ENCODE results near the gene PCNX1. TPM values are rescaled to one million over a fixed set of nuclear protein-coding genes. Genes with fewer than 3 reads are reported as not detected.
"Not testable (repeated sequence)": the region's sequence is repeated elsewhere in the genome, so short reads cannot be mapped to it uniquely, and the experiment has no call there.

Gene PCNX1
- total RNA-seq, 2 experiments from 2014 or later = 31.0 to 37.4 TPM

DNA sequence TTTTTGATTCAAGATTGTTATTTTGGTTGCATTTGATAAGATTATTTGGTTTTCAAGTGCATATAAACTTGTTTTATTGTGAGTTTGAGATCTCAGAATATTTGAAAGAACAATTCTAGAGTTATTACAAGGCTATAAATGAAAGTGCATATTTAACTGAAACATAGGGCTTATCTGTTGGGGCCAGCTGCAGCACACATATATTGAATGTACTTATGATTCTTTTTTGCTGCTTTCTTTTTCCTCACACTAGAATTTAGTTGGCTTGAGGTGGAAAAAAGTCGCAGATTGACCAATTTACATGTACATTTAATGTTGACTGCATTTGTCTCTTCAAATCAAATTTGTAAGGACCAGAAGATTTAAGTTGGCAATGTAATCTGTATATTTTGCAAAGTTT is 88.0 kb downstream of the PCNX1 start:
- no peak overlapping the region for H3K4me3 Mint-ChIP-seq
- peaks cover 21% of the 10 kb centered on the region for H3K36me3 Mint-ChIP-seq
- peaks cover 2% of the 10 kb centered on the region for H3K9me3 Mint-ChIP-seq
- no peak for DNase-seq
- no peak overlapping the region for H3K27ac Mint-ChIP-seq
- H3K27me3 Mint-ChIP-seq = no peaks in the 10 kb centered on the region
- peaks cover 42% of the 10 kb centered on the region for H3K4me1 Mint-ChIP-seq

- H3K4me1 Mint-ChIP-seq = peaks cover 43% of the 10 kb centered on the region
- H3K36me3 Mint-ChIP-seq = peaks cover 21% of the 10 kb centered on the region
- no peaks in the 10 kb centered on the region for H3K27me3 Mint-ChIP-seq
- no peak overlapping the region for H3K4me3 Mint-ChIP-seq
- DNase-seq = no peak
- H3K9me3 Mint-ChIP-seq = peaks cover 2% of the 10 kb centered on the region
- H3K27ac Mint-ChIP-seq = peak overlapping the region; percentile 5
Measured at GRCh38 chr14:70995671-70996070, 88.4 kb downstream of the PCNX1 start.

DNA sequence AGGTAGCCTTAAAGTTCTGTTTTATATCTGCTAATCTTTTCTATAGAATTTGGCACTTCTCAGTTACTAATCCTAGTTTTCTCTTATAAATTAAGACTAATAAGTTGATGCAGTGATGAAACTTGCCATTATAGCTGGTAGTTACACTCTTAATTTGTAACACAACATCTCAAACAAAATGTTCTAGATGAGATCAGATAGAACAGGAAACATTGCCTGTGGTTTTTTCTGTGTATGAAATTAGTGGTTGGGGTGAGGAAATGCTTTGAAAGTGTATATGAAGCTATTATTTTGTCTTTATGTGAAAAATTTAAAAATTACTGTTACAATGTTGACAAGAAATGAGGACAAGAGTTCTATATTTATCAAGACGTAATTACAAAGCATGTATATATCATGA is 91.9 kb downstream of the PCNX1 start:
- no peaks in the 10 kb centered on the region for H3K27me3 Mint-ChIP-seq
- H3K9me3 Mint-ChIP-seq = peaks cover 5% of the 10 kb centered on the region
- H3K36me3 Mint-ChIP-seq = peaks cover 37% of the 10 kb centered on the region
- H3K27ac Mint-ChIP-seq = peak overlapping the region; percentile 83
- no peak for DNase-seq
- H3K4me3 Mint-ChIP-seq = peak overlapping the region; percentile 7
- peaks cover 66% of the 10 kb centered on the region for H3K4me1 Mint-ChIP-seq

- no peak for DNase-seq
- Mint-ChIP-seq H3K36me3 (peaks cover 44% of the 10 kb centered on the region), H3K27ac (peak overlapping the region; percentile 83), H3K4me3 (no peak overlapping the region), H3K4me1 (peaks cover 74% of the 10 kb centered on the region), H3K27me3 (no peaks in the 10 kb centered on the region), H3K9me3 (peaks cover 5% of the 10 kb centered on the region)
Measured at GRCh38 chr14:71000091-71000490, 92.8 kb downstream of the PCNX1 start.

DNA sequence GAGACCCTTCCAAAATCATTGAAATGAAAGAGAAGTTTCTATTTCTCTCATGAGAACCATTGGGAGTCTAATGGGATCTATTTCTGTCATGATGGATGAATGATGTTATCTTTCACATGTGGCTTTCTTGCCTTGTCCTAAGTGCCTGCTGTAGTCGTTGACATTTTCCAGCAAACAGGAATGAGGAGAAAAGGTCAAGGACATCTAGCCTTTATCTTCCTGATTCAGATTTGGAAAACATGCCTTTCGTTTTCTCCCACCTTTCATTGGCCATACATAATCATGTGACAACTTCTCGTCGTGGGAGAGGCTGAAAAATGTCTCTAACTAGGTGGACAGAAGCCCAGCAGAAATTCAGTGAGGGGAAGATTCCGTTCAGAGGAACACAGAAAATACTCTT is 94.5 kb downstream of the PCNX1 start:
- peaks cover 3% of the 10 kb centered on the region for H3K9me3 Mint-ChIP-seq
- no peak for DNase-seq
- H3K27me3 Mint-ChIP-seq = no peaks in the 10 kb centered on the region
- H3K27ac Mint-ChIP-seq = peak overlapping the region; percentile 66
- no peak overlapping the region for H3K4me3 Mint-ChIP-seq
- peaks cover 34% of the 10 kb centered on the region for H3K36me3 Mint-ChIP-seq
- peaks cover 72% of the 10 kb centered on the region for H3K4me1 Mint-ChIP-seq

DNA sequence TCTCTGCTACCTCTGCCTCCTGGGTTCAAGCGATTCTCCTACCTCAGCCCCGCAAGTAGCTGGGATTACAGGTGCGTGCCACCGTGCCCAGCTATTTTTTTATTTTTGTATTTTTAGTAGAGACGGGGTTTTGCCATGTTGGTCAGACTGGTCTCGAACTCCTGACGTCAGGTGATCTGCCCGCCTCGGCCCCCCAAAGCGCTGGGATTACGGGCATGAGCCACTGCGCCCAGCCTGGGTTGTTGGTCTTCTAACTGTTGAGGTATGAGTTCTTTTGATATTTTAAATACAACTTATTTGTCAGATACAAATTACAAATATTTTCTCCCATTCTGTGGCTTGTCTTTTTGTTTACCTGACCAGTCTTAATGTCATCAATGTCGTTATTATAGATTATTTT is 95.9 kb downstream of the PCNX1 start:
- peaks cover 3% of the 10 kb centered on the region for H3K9me3 Mint-ChIP-seq
- peaks cover 32% of the 10 kb centered on the region for H3K36me3 Mint-ChIP-seq
- peak overlapping the region; percentile 56 for H3K27ac Mint-ChIP-seq
- DNase-seq = no peak
- no peaks in the 10 kb centered on the region for H3K27me3 Mint-ChIP-seq
- H3K4me3 Mint-ChIP-seq = no peak overlapping the region
- H3K4me1 Mint-ChIP-seq = peaks cover 67% of the 10 kb centered on the region

- H3K4me3 Mint-ChIP-seq = no peak overlapping the region
- peaks cover 32% of the 10 kb centered on the region for H3K36me3 Mint-ChIP-seq
- DNase-seq = no peak
- peaks cover 61% of the 10 kb centered on the region for H3K4me1 Mint-ChIP-seq
- no peaks in the 10 kb centered on the region for H3K27me3 Mint-ChIP-seq
- peaks cover 3% of the 10 kb centered on the region for H3K9me3 Mint-ChIP-seq
- no peak overlapping the region for H3K27ac Mint-ChIP-seq
Measured at GRCh38 chr14:71004481-71004880, 97.2 kb downstream of the PCNX1 start.

- Mint-ChIP-seq H3K27ac (no peak overlapping the region), H3K4me1 (peaks cover 57% of the 10 kb centered on the region)
Measured at GRCh38 chr14:71005076-71005475, 97.8 kb downstream of the PCNX1 start.

DNA sequence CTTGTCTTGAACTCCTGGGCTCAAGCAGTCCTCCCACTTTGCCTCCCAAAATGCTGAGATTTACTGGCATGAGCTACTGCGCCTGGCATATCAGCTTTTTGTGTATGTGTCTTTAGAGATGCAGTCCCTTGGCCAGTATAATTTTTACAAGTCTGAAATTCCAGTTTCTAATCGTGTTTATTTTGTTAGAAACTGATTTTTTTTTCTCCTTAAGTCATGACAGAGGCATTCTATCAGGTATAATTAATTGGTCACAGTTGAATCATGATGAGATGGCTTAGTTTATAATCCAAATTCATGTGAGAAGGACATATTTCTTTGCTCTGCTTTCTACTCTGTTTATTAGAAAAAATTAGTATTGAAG is 98.9 kb downstream of the PCNX1 start:
- no peak for DNase-seq
- no peak overlapping the region for H3K4me3 Mint-ChIP-seq
- H3K36me3 Mint-ChIP-seq = peaks cover 31% of the 10 kb centered on the region
- H3K27ac Mint-ChIP-seq = no peak overlapping the region
- no peaks in the 10 kb centered on the region for H3K27me3 Mint-ChIP-seq
- H3K9me3 Mint-ChIP-seq = peaks cover 3% of the 10 kb centered on the region
- peaks cover 62% of the 10 kb centered on the region for H3K4me1 Mint-ChIP-seq

More at GRCh38 chr14:71005076-71005475, 97.8 kb downstream of the PCNX1 start:
- Mint-ChIP-seq H3K9me3 (peaks cover 3% of the 10 kb centered on the region), H3K36me3 (peaks cover 32% of the 10 kb centered on the region), H3K4me3 (no peak overlapping the region), H3K27me3 (no peaks in the 10 kb centered on the region)
- no peak for DNase-seq

GRCh38 chr14:71011479-71011878 is 104.2 kb downstream of the PCNX1 start:
- Mint-ChIP-seq H3K4me3 (no peak overlapping the region), H3K4me1 (peaks cover 26% of the 10 kb centered on the region), H3K27me3 (no peaks in the 10 kb centered on the region), H3K9me3 (no peaks in the 10 kb centered on the region), H3K36me3 (peaks cover 21% of the 10 kb centered on the region), H3K27ac (no peak overlapping the region)
- no peak for DNase-seq

- Mint-ChIP-seq H3K27me3 (no peaks in the 10 kb centered on the region), H3K27ac (no peak overlapping the region), H3K4me3 (no peak overlapping the region), H3K36me3 (peaks cover 30% of the 10 kb centered on the region), H3K4me1 (peaks cover 26% of the 10 kb centered on the region), H3K9me3 (no peaks in the 10 kb centered on the region)
- DNase-seq = no peak
Measured at GRCh38 chr14:71012888-71013287, 105.6 kb downstream of the PCNX1 start.

- DNase-seq = no peak
- Mint-ChIP-seq H3K36me3 (peaks cover 31% of the 10 kb centered on the region), H3K4me3 (no peak overlapping the region), H3K4me1 (peaks cover 22% of the 10 kb centered on the region), H3K27ac (no peak overlapping the region), H3K27me3 (no peaks in the 10 kb centered on the region), H3K9me3 (no peaks in the 10 kb centered on the region)
Measured at GRCh38 chr14:71013551-71014192, 106.4 kb downstream of the PCNX1 start.

DNA sequence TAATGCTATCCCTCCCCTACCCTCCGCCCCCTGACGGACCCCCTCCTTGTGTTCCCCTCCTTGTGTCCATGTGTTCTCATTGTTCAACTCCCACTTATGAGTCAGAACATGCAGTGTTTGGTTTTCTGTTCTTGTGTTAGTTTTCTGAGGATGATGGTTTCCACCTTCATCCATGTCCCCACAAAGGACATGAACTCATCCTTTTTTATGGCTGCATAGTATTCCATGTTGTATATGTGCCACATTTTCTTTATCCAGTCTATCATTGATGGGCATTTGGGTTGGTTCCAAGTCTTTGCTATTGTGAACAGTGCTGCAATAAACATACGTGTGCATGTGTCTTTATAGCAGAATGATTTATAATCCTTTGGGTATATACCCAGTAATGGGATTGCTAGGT is 112.7 kb downstream of the PCNX1 start:
- DNase-seq, H3K27me3 Mint-ChIP-seq, H3K4me3 Mint-ChIP-seq, H3K27ac Mint-ChIP-seq: not testable (repeated sequence)
- peaks cover 15% of the 10 kb centered on the region for H3K9me3 Mint-ChIP-seq
- peaks cover 59% of the 10 kb centered on the region for H3K36me3 Mint-ChIP-seq
- H3K4me1 Mint-ChIP-seq = peaks cover 37% of the 10 kb centered on the region

- H3K4me3 Mint-ChIP-seq = no peak overlapping the region
- H3K27me3 Mint-ChIP-seq = no peaks in the 10 kb centered on the region
- peaks cover 54% of the 10 kb centered on the region for H3K36me3 Mint-ChIP-seq
- peaks cover 15% of the 10 kb centered on the region for H3K9me3 Mint-ChIP-seq
- peaks cover 34% of the 10 kb centered on the region for H3K4me1 Mint-ChIP-seq
- peak overlapping the region; percentile 82 for H3K27ac Mint-ChIP-seq
- no peak for DNase-seq
Measured at GRCh38 chr14:71021347-71022011, 114.2 kb downstream of the PCNX1 start.

DNA sequence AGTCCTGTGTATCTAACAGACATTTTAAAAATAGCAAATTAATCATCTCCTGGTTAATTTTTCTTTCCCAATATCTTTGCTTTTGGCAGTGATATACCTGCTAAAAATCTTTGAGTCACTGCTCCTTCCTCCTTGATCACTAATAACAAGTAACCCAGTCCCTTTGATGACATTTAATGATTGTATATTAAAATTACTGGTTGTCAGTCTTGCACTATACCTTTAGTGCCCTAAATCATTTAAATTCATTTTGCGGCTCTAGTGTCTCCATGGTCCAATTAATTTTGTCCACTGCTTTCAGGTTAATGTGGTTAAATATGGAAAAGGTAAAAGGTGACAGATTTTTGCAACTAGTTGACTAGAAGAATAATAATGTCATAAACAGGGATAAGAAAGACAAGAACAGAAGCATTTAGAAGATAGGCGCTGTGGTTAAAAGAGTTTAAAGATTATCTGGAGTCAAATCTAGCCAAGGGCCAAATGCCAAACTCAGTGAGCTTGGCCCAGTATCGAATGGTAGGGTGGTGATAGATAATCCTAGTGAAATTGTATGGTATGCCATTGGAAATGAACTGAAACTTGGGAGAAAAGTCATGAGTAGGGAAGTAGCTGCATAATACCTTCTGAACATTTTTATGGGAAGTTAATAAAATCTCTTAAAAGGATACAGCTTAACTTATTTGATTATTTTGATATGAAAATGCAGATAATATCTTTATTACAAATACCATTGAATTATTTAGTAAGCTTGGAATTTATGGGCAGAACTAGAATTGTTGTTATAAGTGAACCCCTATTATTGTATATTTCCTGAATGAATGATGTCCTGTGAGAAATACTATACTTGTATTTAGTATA is 115.0 kb downstream of the PCNX1 start:
- peak overlapping the region; percentile 82 for H3K27ac Mint-ChIP-seq
- H3K9me3 Mint-ChIP-seq = peaks cover 15% of the 10 kb centered on the region
- no peaks in the 10 kb centered on the region for H3K27me3 Mint-ChIP-seq
- H3K36me3 Mint-ChIP-seq = peaks cover 49% of the 10 kb centered on the region
- no peak for DNase-seq
- H3K4me3 Mint-ChIP-seq = peak overlapping the region; percentile 15
- peaks cover 32% of the 10 kb centered on the region for H3K4me1 Mint-ChIP-seq
